ENCODE measurements around the gene MICA. TPM values are rescaled to one million over a fixed set of nuclear protein-coding genes. Genes with fewer than 3 reads are reported as not detected.
"Not testable (repeated sequence)": the region's sequence is repeated elsewhere in the genome, so short reads cannot be mapped to it uniquely, and the experiment has no call there.

Gene MICA
- polyA plus RNA-seq, 2 of the 4 experiments (the other 2 are of a cell fraction): 20.5 to 22.8 TPM

GRCh38 chr6:31426395-31427354 lies 23.3 kb downstream of the MICA start:
- peaks cover 10% of the 10 kb centered on the region; the same call in 2 of the 3 replicates for H3K9me3 ChIP-seq
- FAIRE-seq (no peak), ATAC-seq (no peak), DNase-seq (ENCODE audit: low read depth in 1 of 2, low spot score in 1 of 2) (no peak)
- no peak overlapping the region for H3K4me3 ChIP-seq
- no peak overlapping the region for H3K27ac ChIP-seq
- TF ChIP-seq RFX5 (IDR thresholded peaks at IDR 0.05) (no peak), BCL3 (IDR thresholded peaks at IDR 0.05) (no peak), JUN (IDR thresholded peaks at IDR 0.05) (no peak), HDAC2 (IDR thresholded peaks at IDR 0.05) (no peak), TFCP2L1 (CRISPR knock-in tag; IDR thresholded peaks at IDR 0.05) (no peak), EP300 (IDR thresholded peaks at IDR 0.05) (no peak), SMC3 (IDR thresholded peaks at IDR 0.05) (no peak), NPAS2 (CRISPR knock-in tag; IDR thresholded peaks at IDR 0.05; ENCODE audit: borderline replicate concordance) (no peak), FOSL2 (IDR thresholded peaks at IDR 0.05) (no peak), FOSL2 (CRISPR knock-in tag; IDR thresholded peaks at IDR 0.05) (no peak), PBX3 (IDR thresholded peaks at IDR 0.05) (no peak), CEBPB (IDR thresholded peaks at IDR 0.05) (no peak), PHF8 (IDR thresholded peaks at IDR 0.05; ENCODE audit: borderline replicate concordance, low read depth) (no peak), CHD2 (IDR thresholded peaks at IDR 0.05; ENCODE audit: low read length, partially characterized antibody) (no peak), HOXB5 (CRISPR knock-in tag; IDR thresholded peaks at IDR 0.05) (no peak), E2F6 (IDR thresholded peaks at IDR 0.05; ENCODE audit: borderline replicate concordance, low read depth) (no peak), POLR2AphosphoS2 (conservative IDR thresholded peaks at IDR 0.05; ENCODE audit: low read length) (no peak), FOXS1 (CRISPR knock-in tag; IDR thresholded peaks at IDR 0.05) (no peak), ATOH8 (CRISPR knock-in tag; IDR thresholded peaks at IDR 0.05; ENCODE audit: low read depth) (no peak), MAFK (IDR thresholded peaks at IDR 0.05; ENCODE audit: partially characterized antibody) (no peak), HOXB13 (CRISPR knock-in tag; IDR thresholded peaks at IDR 0.05; ENCODE audit: low read depth) (no peak)
- POLR2A ChIA-PET: no interaction called here
- CTCF ChIA-PET: no interaction called here
- no peaks in the 10 kb centered on the region for H3K4me1 ChIP-seq
- WGBS (ENCODE audit: missing lambda C conversion rate): 50% methylated on average over 3 of the region's 3 CpGs
- no peak overlapping the region for H3K4me2 ChIP-seq

GRCh38 chr6:31430449-31430848 lies 27.1 kb downstream of the MICA start:
- TF ChIP-seq POLR2A (IDR thresholded peaks at IDR 0.05; ENCODE audit: low read length): no peak
- no peak for TF ChIP-seq RFX5 (IDR thresholded peaks at IDR 0.05)
- no peak for TF ChIP-seq E2F6 (IDR thresholded peaks at IDR 0.05; ENCODE audit: borderline replicate concordance, low read depth)
- no peak for TF ChIP-seq GATA3 (IDR thresholded peaks at IDR 0.05; ENCODE audit: borderline replicate concordance)
- no peak for TF ChIP-seq FOSL2 (IDR thresholded peaks at IDR 0.05)
- no peak for TF ChIP-seq FOSL2 (CRISPR knock-in tag; IDR thresholded peaks at IDR 0.05)
- no peak for TF ChIP-seq SREBF2 (IDR thresholded peaks at IDR 0.05)
- TF ChIP-seq KDM5A (IDR thresholded peaks at IDR 0.05): no peak
- TF ChIP-seq HDAC2 (IDR thresholded peaks at IDR 0.05): no peak
- TF ChIP-seq ZNF302 (CRISPR knock-in tag; IDR thresholded peaks at IDR 0.05): no peak
- TF ChIP-seq HOXA7 (CRISPR knock-in tag; IDR thresholded peaks at IDR 0.05): no peak
- no peak for TF ChIP-seq ZFP36 (IDR thresholded peaks at IDR 0.05; ENCODE audit: borderline replicate concordance, partially characterized antibody)
- TF ChIP-seq CBX2 (IDR thresholded peaks at IDR 0.05; ENCODE audit: borderline replicate concordance, low read depth): no peak
- no peak for TF ChIP-seq PHF8 (IDR thresholded peaks at IDR 0.05; ENCODE audit: borderline replicate concordance, low read depth)
- TF ChIP-seq HOXB13 (CRISPR knock-in tag; IDR thresholded peaks at IDR 0.05; ENCODE audit: low read depth): no peak
- TF ChIP-seq NPAS2 (CRISPR knock-in tag; IDR thresholded peaks at IDR 0.05; ENCODE audit: borderline replicate concordance): no peak
- no peak overlapping the region for H3K4me3 ChIP-seq
- no peak overlapping the region for H3K4me2 ChIP-seq
- FAIRE-seq: no peak
- no peak for ATAC-seq
- ChIA-PET POLR2A (no interaction called here), CTCF (interaction anchor here (0.6 to 3.3 kb wide), 5 partner anchors 9 to 38 kb away, joined by 3 to 19 read pairs (median 6); no protein-coding TSS in a partner anchor)
- no peaks in the 10 kb centered on the region for H3K4me1 ChIP-seq
- peaks cover 10% of the 10 kb centered on the region; the same call in 2 of the 3 replicates for H3K9me3 ChIP-seq
- WGBS (ENCODE audit: missing lambda C conversion rate): 0% methylated on average over 2 of the region's 2 CpGs
- DNase-seq (ENCODE audit: low read depth in 1 of 2, low spot score in 1 of 2): no peak
- H3K27ac ChIP-seq: no peak overlapping the region

- 46% methylated on average over 5 of the region's 5 CpGs for WGBS (ENCODE audit: missing lambda C conversion rate)
- H3K27ac ChIP-seq; H3K4me3 ChIP-seq; FAIRE-seq; POLR2A ChIA-PET; DNase-seq (ENCODE audit: low read depth in 1 of 2, low spot score in 1 of 2); H3K4me1 ChIP-seq; H3K4me2 ChIP-seq; ATAC-seq: not testable (repeated sequence)
- peaks cover 19% of the 10 kb centered on the region; the same call in 2 of the 3 replicates for H3K9me3 ChIP-seq
- CTCF ChIA-PET: interaction anchor here (1.0 kb wide), 1 partner anchor 59 kb away, joined by 3 read pairs; no protein-coding TSS in a partner anchor
These were observed 31.7 kb downstream of the MICA start for GRCh38 chr6:31435051-31435450.
